ENCODE results near the gene SUN2. TPM values are rescaled to one million over a fixed set of nuclear protein-coding genes. Genes with fewer than 3 reads are reported as not detected.

The SUN2 gene
- total and polyA plus RNA-seq, 2 donors (not counting 3 experiments of a cell fraction or from before 2014, with no cell fraction given) = 76.7 to 133 TPM

- H3K9me1 ChIP-seq (replicated peaks; ENCODE audit: control insufficient read depth, extremely low read depth, insufficient read depth, low read length) = no peaks in the 10 kb centered on the region
- H3K4me3 ChIP-seq (replicated peaks in 1 of 3; ENCODE audit: insufficient read depth in 1 of 3, low read depth in 1 of 3, low read length in 3 of 3) = no peak overlapping the region
- no peak for FAIRE-seq
- BruUV-seq (replicated peaks) = no TSS peak
- no peaks in the 10 kb centered on the region for H3K4me1 ChIP-seq (ENCODE audit: control insufficient read depth, extremely low read depth, insufficient read depth, low read length)
- no peaks in the 10 kb centered on the region for H3K9me3 ChIP-seq (replicated peaks; ENCODE audit: control insufficient read depth, insufficient read depth, low read length)
- H3K79me2 ChIP-seq (ENCODE audit: control insufficient read depth, insufficient read depth, low read length) = no peaks in the 10 kb centered on the region
- CTCF ChIA-PET = interaction anchor here (2.9 kb wide), 1 partner anchor 20 kb away, joined by 10 read pairs; no protein-coding TSS in a partner anchor
- H4K20me1 ChIP-seq (replicated peaks; ENCODE audit: control insufficient read depth, extremely low read depth, insufficient read depth, low read length) = no peaks in the 10 kb centered on the region
- no peaks in the 10 kb centered on the region for H3K27me3 ChIP-seq (ENCODE audit: control insufficient read depth in 2 of 2, insufficient read depth in 2 of 2, low read length in 2 of 2)
- H3K9ac ChIP-seq (replicated peaks; ENCODE audit: extremely low read depth, insufficient read depth, low read length) = no peak overlapping the region
- no peak for DNase-seq (ENCODE audit: low read depth, low spot score)
- POLR2A ChIA-PET = no interaction called here
- H2AFZ ChIP-seq (ENCODE audit: low read depth, low read length) = no peak overlapping the region
- H3K4me2 ChIP-seq (ENCODE audit: insufficient read depth, low read length) = no peak overlapping the region
- TF ChIP-seq EZH2 (IDR thresholded peaks at IDR 0.05; ENCODE audit: borderline replicate concordance, low read depth, low read length, severe bottlenecking) (no peak), POLR2A (IDR thresholded peaks at IDR 0.05; ENCODE audit: low read depth, low read length) (no peak), FOS (IDR thresholded peaks at IDR 0.05; ENCODE audit: borderline replicate concordance, insufficient read depth, low read length) (no peak), CTCF (IDR thresholded peaks at IDR 0.05; ENCODE audit: extremely low read depth in 1 of 2, insufficient read depth in 1 of 2, low read depth in 1 of 2, low read length in 2 of 2) (no peak), POLR2AphosphoS5 (IDR thresholded peaks at IDR 0.05; ENCODE audit: insufficient read depth, low read depth, low read length) (no peak), MYC (IDR thresholded peaks at IDR 0.05; ENCODE audit: low read depth, low read length) (no peak), JUN (IDR thresholded peaks at IDR 0.05; ENCODE audit: borderline replicate concordance, insufficient read depth, insufficient read length, low read depth) (no peak), GATA2 (IDR thresholded peaks at IDR 0.05; ENCODE audit: insufficient read depth, insufficient read length, low read depth, low read length) (no peak), MAX (IDR thresholded peaks at IDR 0.05; ENCODE audit: insufficient read depth, insufficient read length) (no peak)
- peaks cover 19 to 52% of the 10 kb centered on the region in 2 experiments for H3K36me3 ChIP-seq (ENCODE audit: control insufficient read depth in 2 of 2, extremely low read depth in 1 of 2, insufficient read depth in 2 of 2, low read length in 2 of 2)
- no peak overlapping the region for H3K27ac ChIP-seq (ENCODE audit: insufficient read depth, low read depth, low read length)
- intact Hi-C loops (cut with micrococcal nuclease) (no loop called here), dilution Hi-C loops (cut with MboI; ENCODE audit: extremely low pct_ligation_motif_present, low sequenced_read_pairs) (no loop called here)
Measured at GRCh38 chr22:38744981-38745380, 10.8 kb downstream of the SUN2 start.
